GM12878 (cell line): Measurements from ENCODE around the gene FERMT3. TPM values are rescaled to one million over a fixed set of nuclear protein-coding genes. Genes with fewer than 3 reads are reported as not detected.

Source experiments
- ATF2 ChIP-seq: IDR thresholded peaks from 2 replicates; pipeline ENCODE4 v1.6.1; 2012; ENCODE audit warnings: low read length, inconsistent platforms
- ATF3 ChIP-seq: IDR thresholded peaks from 2 replicates; pipeline ENCODE4 v1.6.1; 2011; ENCODE audit warnings: low read depth, mild to moderate bottlenecking, low read length, moderate library complexity, borderline replicate concordance; ENCODE audit errors: extremely low read depth
- EZH2 ChIP-seq: IDR thresholded peaks from 2 replicates; pipeline ENCODE4 v1.6.1; 2012; ENCODE audit warnings: low read depth, mild to moderate bottlenecking, control low read depth, inconsistent platforms, low read length, borderline replicate concordance; ENCODE audit not compliant: control insufficient read depth
- MEF2B ChIP-seq: fragments of 450-650 bp; IDR thresholded peaks from 2 replicates; pipeline ENCODE4 v1.6.1; 2018; ENCODE audit warnings: mild to moderate bottlenecking, moderate library complexity; ENCODE audit not compliant: partially characterized antibody, poor library complexity, severe bottlenecking
- MXI1 ChIP-seq: fragments of 150-350 bp; IDR thresholded peaks from 2 replicates; pipeline ENCODE4 v1.6.1; 2011; ENCODE audit warnings: low read depth, mild to moderate bottlenecking, inconsistent platforms, low read length, improper control_type of control experiment
- SREBF1 ChIP-seq: IDR thresholded peaks from 2 replicates; pipeline ENCODE4 v1.6.1; 2012; ENCODE audit warnings: mild to moderate bottlenecking, low read length
- TARDBP ChIP-seq: IDR thresholded peaks from 2 replicates; pipeline ENCODE4 v1.6.1; 2016; ENCODE audit warnings: borderline replicate concordance
- USF2 ChIP-seq: IDR thresholded peaks from 2 replicates; pipeline ENCODE4 v1.6.1; 2011; ENCODE audit warnings: low read depth, low read length, improper control_type of control experiment, borderline replicate concordance
- ZNF24 ChIP-seq: fragments of 450-650 bp; IDR thresholded peaks from 2 replicates; pipeline ENCODE4 v1.6.1; 2017; ENCODE audit warnings: antibody characterized with exemption, mild to moderate bottlenecking
- ZNF384 ChIP-seq: IDR thresholded peaks from 2 replicates; pipeline ENCODE4 v1.6.1; 2012; ENCODE audit warnings: low read depth, mild to moderate bottlenecking, low read length, improper control_type of control experiment, borderline replicate concordance
- polyA plus RNA-seq, 11 experiments: library from polyadenylated mRNA; depleted of rRNA in 4 of 11; unstranded in 6 of 11; stranded (reverse) in 5 of 11; fragments of >200 nt; fragmentation: Nextera tagmentation in 4 of 11; fragmentation: Illumina TruSeq in 1 of 11; extraction: Ambion mirVana in 4 of 11; extraction: Trizol in 1 of 11; gene quantifications; 1 replicate in 1 of 11; 2 replicates in 10 of 11; pipeline versions ENCODE4 v1.2.1 to v1.2.3, GENCODE V29; 2011 to 2016; ENCODE audit warnings: inconsistent platforms in 2 of 11, missing spikeins in 2 of 11, low read depth in 1 of 11
- total RNA-seq, 4 experiments: library from RNA; depleted of rRNA in 3 of 4; stranded (reverse); fragments of >200 nt in 3 of 4; fragmentation: Illumina TruSeq in 1 of 4; extraction: Trizol in 1 of 4; gene quantifications; 2 replicates each; pipeline versions ENCODE4 v1.2.1 to v1.2.3, GENCODE V29; 2013 to 2021

The FERMT3 gene
- total and polyA plus RNA-seq, 10 of the 15 experiments (the other 5 are each of a cell fraction or from before 2014, with no cell fraction given): 2.0 to 211 (median 114) TPM

- peak; percentile 78 for TF ChIP-seq MXI1
- TF ChIP-seq ATF2: no peak
- peak; percentile 44; the same call in 1 of the 2 replicates for TF ChIP-seq ZNF24
- no peak for TF ChIP-seq EZH2
- no peak for TF ChIP-seq TARDBP
- TF ChIP-seq ATF3: no peak
- TF ChIP-seq USF2: no peak
- peak; percentile 16 for TF ChIP-seq MEF2B
- 0 out of 2 replicates have a peak, but pooled peaks have one; percentile 7 for TF ChIP-seq SREBF1
- TF ChIP-seq ZNF384: no peak
These were observed 40.5 kb upstream of the FERMT3 start, which contains the start of gene MACROD1 (continued) for GRCh38 chr11:64165842-64166635.
